ENCODE results near the gene CACNA1C.

DNA sequence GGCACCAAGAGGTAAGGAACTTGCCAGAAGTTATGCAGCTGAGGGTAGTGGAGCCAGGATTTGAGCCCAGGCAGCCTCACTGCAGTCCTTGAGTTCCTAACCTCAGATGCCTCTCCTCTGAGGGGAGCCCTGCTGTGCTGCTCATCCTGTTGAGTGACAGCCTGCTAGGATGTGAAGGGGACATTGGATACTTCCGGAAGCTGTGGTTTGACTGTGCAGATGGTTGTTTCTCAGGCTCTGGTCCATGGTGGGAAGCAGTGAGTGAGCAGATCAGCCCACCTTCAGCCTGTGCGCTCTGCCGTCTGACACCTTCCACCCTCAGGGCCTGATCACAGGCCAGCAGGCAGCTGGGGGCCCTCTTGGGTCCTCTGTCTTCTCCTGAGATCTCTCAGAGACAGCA is 253.2 kb downstream of the CACNA1C start:
- TF ChIP-seq, protein P1, sequence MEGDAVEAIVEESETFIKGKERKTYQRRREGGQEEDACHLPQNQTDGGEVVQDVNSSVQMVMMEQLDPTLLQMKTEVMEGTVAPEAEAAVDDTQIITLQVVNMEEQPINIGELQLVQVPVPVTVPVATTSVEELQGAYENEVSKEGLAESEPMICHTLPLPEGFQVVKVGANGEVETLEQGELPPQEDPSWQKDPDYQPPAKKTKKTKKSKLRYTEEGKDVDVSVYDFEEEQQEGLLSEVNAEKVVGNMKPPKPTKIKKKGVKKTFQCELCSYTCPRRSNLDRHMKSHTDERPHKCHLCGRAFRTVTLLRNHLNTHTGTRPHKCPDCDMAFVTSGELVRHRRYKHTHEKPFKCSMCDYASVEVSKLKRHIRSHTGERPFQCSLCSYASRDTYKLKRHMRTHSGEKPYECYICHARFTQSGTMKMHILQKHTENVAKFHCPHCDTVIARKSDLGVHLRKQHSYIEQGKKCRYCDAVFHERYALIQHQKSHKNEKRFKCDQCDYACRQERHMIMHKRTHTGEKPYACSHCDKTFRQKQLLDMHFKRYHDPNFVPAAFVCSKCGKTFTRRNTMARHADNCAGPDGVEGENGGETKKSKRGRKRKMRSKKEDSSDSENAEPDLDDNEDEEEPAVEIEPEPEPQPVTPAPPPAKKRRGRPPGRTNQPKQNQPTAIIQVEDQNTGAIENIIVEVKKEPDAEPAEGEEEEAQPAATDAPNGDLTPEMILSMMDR (IDR thresholded peaks at IDR 0.05) = no peak
- TF ChIP-seq POLR2A (IDR thresholded peaks at IDR 0.05) = no peak
